HG03095 (cell line): ENCODE measurements around the gene PLEKHM2.

Experiments used
- ATAC-seq: cut with Tn5 transposase; IDR thresholded peaks from one replicate; pipeline ENCODE4 v1.9.1; 2021; ENCODE audit warnings: moderate library complexity; ENCODE audit not compliant: unreplicated experiment

Gene PLEKHM2

GRCh38 chr1:15737324-15738319 lies 53.5 kb downstream of the PLEKHM2 start:
- ATAC-seq: no peak

DNA sequence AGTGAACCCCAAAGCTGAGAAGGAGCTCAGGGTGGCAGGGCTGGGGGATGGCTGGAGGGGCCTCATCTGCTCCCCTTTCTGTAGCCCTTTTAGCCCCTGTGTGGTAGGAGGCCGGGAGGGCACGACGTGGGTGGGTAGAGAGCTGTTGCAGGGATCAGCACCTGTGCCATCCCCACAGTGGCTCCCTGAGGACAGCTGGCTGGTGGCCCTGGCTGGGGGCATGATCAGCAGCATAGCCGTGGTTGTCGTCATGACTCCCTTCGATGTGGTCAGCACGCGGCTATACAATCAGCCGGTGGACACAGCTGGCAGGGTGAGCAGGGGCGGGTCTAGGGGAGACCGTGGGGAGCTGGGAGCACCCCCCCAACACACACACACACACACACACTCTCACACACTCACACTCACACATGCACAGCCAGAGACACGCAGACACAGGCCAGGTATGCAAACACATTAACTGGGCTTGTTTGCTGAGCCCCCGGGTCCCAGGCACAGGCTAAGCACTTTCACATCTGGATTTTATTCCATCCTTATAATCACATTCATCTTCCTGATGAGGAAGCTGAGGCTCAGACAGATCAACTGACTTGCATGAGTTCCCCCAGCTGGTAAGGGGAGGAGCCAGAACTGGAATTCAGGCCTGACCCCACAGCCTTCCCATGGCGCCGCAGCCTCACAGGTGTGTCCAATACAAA lies 54.4 kb downstream of the PLEKHM2 start:
- no peak for ATAC-seq

GRCh38 chr1:15739259-15739658 lies 55.1 kb downstream of the PLEKHM2 start:
- ATAC-seq: no peak

DNA sequence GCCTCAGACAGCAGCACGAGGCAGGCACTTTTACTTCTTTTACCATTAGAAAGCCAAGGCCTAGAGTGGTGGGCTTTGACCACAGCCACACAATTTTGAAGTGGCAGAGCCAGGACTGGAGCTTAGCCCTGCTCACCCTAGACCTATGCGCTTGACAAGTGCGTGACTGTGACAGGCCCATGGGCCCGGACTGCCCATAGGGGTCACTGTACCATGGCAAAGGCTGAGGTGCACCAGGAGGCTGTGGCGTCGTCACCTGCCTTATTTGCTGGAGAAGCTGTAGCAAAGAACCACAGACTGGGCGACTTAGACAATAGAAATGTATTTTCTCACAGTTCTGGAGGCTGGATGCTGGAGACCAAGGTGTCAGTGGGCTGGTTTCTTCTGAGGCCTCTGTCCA lies 55.6 kb downstream of the PLEKHM2 start:
- ATAC-seq: no peak

- ATAC-seq: peak; percentile 68
Observed at GRCh38 chr1:15740924-15741850, 57.1 kb downstream of the PLEKHM2 start.

- no peak for ATAC-seq
Observed at GRCh38 chr1:15742339-15742801, 58.2 kb downstream of the PLEKHM2 start, which contains the start of gene TMEM82. TSS of gene TMEM82 (plus strand) at chr1:15742499. CDS start at chr1:15742560, 61 bp downstream.

DNA sequence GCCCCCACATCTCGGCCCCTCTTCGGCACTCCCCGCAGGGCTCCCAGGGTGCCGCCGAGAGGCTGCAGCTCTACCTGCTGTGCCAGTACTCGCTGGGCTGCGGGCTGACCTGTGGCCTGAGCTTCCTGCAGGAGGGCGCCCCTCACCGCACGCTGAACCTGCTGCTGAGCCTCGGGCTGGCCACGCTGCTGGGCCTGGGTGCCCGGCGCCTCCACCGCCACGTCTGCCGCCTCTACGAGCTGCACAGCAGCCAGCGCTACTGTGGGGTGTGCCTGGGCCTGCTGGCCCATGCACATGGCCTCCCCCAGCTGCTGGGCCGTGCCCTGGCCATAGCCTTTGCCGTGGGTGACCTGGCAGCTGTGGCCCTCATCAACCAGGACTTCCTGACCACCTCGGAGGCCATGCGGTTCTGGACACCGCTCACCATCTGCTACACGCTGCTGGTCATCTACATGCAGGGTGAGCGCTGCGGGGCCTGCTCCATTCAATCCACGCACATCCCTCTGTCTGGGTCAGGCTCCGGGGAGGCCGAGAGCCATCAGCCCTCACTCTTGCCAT lies 60.1 kb downstream of the PLEKHM2 start:
- ATAC-seq: no peak

GRCh38 chr1:15747378-15747777 lies 63.3 kb downstream of the PLEKHM2 start:
- no peak for ATAC-seq

GRCh38 chr1:15748264-15748663 lies 64.1 kb downstream of the PLEKHM2 start:
- no peak for ATAC-seq

- no peak for ATAC-seq
Observed at GRCh38 chr1:15748690-15749398, 64.7 kb downstream of the PLEKHM2 start.

GRCh38 chr1:15749399-15750291 lies 65.5 kb downstream of the PLEKHM2 start:
- no peak for ATAC-seq

DNA sequence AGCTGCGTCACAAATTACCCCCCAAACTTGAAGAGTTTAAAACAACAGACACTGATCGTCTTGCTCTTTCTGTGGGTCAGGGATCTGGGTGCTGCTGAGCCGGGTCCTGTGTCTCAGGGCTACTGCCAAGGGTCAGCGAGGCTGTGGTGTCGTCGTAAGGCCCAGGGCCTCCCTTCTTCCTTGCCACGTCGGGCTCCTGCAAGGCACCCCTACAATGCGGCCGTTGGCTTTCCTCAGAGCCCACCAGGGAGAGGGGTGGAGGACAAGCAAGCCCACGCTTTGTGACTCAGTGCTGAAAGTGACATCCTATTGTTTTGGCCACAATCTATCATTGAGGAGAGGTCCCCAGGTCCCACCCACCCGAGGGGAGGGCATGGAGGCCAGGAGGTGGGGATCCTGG lies 66.8 kb downstream of the PLEKHM2 start:
- no peak for ATAC-seq

- no peak for ATAC-seq
Observed at GRCh38 chr1:15751717-15752116, 67.6 kb downstream of the PLEKHM2 start.

DNA sequence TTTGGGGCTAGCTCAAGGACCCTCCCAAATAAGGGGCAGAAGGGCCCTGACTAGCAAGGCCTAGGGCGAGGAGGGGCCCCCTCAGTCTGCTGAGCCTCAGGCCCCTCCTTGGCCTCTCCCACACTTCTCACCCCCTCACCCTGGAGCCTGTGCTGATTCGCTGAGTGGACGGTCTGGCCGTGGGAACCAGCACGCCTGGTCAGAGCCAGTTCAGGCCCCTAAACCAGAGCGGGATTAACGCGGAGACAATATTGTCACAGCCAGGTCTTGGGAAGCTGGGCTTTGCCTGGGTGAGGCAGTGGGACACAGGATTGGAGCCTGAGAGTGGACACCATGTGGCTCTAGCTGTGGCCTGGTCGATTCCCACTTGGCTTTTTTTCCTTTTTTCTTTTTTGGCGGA lies 69.7 kb downstream of the PLEKHM2 start:
- ATAC-seq: no peak

- no peak for ATAC-seq
Observed at GRCh38 chr1:15755021-15755645, 71.0 kb downstream of the PLEKHM2 start.

DNA sequence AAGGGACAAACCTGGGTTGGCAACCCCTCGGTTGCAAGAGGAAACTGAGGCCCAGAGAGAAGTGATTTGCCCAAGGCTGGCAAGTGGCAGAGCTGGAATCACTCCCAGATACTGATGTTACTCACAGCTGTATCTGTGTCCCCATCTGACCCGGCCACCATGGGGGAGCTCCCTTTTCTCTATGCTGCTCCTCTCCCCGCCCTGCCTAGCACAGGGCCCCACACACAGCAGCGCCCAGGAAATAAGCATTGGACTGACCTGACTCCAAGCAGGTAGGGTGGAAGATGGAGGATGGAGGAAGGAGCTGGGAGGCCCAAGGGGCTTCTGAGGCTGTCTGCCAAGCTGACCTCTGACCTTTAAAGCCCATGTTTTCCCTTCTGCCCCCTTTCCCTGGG lies 71.5 kb downstream of the PLEKHM2 start:
- ATAC-seq: no peak

DNA sequence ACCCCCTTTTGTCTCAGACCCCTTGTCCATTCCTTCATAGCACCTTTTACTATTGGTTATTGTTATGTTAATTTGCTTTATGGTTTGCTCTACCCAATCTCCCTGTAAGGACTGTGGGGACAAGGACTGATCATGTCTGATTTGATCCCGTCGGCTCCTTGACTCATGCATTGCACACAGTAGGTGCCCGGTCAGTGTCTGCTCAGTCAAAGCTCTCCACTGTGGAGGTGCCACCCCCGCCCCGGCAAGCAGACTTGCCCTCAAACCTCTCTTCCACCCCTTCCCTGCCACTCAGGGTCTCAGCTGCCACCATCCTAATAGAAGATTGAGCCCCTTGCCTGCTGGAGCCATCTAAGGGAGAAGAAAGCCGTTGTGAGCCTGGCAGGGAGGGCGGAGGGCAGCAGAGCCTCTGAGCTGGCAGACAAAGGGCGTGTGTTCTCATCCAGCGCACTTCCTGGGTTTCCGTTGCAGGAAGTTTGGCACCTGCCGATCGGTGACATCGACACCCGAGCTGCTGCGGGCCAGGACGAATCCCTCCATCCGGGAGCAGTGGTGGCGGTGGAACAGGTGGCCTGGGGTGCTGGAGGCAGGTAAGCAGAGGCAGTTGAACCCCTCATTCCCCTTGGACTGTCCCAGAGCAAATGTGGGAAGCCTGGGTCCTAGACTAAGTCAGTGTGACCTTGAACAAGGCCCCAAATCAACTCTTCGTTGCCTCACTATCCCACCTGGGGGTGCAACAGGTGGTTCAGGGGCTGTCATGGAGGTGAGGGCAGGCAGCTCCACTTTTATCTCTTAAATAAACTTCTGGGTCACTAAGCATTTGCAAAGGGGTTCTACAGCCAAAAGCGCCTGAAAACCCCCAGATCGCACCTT lies 72.3 kb downstream of the PLEKHM2 start:
- ATAC-seq: no peak
